Activated naive CD4-positive, alpha-beta T cell (primary cell): ENCODE data around the gene PHF20.
"Not testable (repeated sequence)": the region's sequence is repeated elsewhere in the genome, so short reads cannot be mapped to it uniquely, and the experiment has no call there.

Experiments used
- DNase-seq, 4 experiments: peaks; one replicate each; lab custom pipeline; 2025; lab: John Stamatoyannopoulos, UW

Gene PHF20

DNA sequence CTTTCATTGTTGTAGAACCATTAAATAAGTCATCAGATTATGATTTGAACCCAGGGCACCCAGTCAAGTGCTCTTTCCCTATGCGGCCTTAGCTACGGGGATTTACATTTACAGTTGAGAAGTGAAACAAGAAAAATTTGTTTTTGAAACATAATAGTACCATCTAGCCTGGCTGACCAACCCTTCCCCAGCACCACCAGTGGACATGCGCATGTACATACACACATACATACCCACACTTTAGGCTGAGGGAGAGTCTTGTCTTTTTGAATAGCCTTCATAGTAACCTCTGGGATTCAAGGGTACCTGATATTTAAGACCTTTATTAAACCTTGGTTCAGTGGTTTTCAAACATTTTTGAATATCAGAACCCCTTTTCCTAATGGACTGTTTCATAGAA, 148.7 kb downstream of the PHF20 start:
- no peak for DNase-seq

DNA sequence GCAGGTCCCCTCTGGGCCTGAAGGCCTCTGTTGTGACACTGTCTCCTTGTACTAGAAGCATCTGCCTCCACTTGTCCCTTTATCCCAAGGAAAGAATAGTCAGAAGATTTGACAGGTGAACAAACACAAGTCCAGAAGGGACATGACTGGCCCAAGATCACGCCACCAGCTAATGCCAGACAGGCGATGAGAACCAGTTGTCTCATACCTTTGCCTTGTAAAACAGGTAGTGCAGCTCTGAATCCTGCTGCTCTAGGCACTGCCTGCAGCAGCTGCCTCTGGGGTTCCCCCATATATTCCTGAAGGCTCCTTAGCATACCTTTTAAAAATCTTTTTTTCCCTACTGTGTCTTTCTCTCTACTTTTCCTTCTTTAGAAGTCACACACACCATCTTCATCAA, 157.5 kb downstream of the PHF20 start:
- no peak for DNase-seq

DNA sequence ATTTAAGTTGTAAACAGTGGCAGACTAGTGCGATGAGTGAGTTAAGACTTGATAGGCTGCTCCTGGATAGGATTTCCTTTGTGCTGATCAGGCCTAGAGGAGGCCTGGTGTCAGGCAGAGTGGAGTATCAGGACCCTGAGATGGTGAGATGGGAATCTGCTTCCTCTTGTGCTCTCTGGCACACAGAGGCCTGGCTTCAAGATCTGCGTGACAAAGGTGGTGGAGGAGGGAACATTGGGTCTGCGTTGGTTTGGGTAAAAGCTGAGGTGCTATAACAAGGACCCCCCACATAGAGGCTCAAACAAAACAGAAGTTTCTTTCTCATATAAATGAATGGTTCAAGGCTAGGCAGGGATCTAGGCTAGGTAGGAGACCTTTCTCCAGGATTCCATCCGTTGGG, 162.2 kb downstream of the PHF20 start:
- DNase-seq = no peak

DNA sequence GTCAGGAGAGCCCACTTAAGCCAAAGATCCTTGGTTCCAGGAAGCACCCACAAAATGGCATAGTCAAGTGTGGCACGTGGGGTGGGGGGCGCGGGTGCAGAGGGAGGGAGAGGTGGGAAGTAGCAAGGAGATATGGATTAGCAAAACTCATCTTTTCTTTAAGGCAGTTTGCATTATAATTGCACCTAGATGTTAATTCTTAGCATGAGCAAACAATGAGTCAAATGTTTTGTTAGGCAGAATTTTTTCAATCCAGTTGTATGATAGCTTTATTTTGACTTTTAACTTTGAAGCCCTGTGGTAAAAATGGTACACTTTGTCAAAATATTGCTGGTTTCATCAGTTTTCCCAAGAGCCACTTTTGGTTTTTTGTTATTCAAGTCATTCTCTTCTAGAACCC, 167.4 kb downstream of the PHF20 start:
- DNase-seq = no peak

DNA sequence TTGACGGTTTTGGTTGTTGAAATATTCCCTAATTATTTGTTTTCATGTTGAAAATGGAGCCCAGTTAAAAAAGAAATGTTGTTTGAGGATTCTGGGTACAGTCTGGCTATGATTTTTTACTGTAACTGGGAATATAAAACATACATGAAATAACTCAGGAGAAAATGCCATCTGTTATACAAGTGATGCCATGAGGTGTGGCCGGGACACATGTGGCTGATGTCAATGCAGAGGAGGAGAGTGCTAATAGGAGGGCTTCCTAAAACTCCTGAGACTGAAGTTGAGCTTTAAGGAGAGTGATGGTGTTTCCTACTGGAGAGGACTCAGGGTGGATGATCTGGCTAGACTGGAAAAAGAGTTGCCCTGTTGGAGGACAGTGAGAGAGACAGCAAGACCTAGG, 169.8 kb downstream of the PHF20 start:
- no peak for DNase-seq

DNA sequence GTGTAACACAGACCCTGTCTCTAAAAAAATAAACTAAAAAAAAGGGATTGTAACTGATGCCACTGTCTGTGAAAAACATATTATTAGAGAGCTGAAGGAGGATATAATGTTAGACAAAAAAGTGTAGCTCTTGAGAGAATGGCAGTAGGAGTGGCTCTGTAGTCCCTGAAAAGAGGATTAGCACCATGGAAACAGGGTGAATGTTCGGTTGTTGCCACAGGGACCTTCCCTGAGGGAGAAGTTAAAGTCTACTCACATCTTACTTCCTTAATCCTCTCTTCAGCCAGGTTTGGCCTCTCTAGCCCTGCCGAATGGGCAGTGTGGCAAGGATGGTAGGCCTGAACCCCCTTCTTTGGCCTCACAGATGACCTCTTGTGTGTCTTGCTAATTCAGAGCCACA, 170.4 kb downstream of the PHF20 start:
- no peak for DNase-seq

DNA sequence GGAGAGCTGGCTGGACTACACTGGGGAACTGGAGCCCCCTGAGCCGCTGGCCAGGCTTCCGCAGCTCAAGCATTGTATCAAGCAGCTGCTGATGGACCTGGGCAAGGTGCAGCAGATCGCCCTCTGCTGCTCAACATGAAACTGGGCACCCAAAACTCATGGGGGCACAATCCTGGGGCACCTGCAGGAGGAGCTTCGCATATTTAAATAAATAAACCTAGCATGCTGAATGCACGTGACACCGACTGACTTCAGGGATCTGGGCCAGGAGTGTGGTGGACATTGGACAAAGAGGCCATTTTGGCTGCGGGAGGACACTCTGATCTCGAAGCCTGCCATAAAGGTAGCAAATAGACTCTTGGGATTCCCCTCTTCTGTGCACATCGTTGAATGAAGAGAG, 175.7 kb downstream of the PHF20 start:
- no peak for DNase-seq

DNA sequence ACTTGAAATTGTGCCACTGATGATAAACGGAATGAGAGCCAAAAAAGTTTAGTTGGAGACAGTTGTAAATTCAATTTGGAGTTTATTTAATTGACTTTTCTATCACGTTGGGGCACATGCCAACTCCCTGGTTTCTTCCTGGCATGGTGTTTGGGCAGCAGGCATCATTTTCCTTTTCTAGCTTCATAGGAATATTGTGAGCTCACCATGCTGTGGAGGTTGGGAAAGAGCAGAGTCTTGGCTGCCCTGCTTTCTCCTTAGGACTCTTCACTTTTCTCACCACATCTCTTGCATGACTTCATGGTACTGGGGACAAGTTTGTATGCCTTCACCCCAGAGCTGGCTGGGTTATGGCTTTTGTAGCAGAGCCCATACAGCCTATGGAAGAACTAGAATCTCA, 176.1 kb downstream of the PHF20 start:
- no peak for DNase-seq

DNA sequence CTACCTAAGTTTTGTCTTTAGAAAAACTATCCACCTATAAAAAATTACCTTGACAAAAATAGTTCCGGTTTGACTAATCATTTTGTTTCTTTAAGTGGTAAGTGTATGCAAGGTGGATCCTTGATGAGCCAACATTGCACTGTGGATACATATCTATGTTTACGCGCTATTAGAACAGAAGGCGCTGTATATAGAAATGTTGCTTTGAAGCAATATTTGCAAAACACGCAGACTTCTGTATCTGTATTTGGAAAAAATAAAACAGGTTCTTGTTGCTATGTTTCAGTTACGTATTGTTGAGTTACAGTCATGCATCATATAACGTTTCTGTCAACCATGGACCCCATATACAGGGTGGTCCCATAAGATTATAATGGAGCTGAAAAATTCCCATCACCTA, 178.3 kb downstream of the PHF20 start:
- DNase-seq = no peak

DNA sequence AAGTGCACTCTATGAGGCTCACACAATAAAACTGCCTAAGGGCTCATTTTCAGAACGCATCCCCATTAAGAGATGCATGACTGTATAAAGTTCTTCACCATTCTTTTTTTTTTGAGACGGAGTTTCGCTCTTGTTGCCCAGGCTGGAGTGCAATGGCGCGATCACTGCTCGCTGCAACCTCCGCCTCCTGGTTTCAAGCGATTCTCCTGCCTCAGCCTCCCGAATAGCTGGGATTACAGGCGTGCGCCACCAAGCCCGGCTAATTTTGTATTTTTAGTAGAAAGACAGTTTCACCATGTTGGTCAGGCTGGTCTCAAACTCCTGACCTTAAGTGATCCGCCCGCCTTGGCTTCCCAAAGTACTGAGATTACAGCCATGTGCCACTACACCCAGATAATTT, 180.3 kb downstream of the PHF20 start:
- DNase-seq = not testable (repeated sequence)

DNA sequence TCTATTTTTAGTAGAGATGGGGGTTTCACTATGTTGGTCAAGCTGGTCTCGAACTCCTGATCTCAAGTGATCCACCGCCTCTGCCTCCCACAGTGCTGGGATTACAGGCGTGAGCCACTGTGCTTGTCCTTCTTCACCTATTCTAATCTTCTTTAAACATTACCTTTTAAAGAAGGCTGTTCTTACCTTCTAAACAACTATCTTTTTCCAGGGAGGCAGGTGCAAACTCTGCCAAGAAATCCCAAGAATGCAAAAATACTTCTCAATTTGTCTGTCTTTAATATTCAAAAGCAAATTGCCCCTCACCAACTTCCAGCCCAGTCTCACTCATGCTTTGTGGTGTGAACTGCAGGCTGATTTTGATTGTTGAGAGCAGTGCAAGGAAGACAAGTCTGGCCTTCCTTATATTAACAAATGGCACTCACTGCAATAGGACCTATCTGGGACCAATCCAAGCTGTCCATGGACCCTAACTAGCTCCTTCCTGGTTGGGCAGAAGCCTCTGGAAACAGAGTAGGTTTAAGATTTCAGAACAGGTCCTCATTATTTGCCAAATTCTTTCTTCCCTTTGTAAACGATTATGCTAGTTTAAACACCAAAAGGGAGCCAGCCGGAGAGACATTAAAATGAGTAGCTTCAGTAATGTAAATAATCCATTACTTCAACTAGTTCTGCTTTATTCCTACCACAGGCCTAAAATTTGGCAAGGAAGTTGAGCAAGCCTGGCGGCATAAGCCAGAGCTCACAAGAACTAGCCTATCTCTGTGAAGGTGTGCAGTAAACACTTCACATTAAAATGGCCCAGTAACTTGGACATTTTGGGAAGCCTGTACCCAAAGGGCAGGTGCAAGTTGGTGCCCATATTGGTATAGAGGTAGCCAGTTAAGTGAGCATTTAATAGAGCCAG, 180.9 kb downstream of the PHF20 start:
- no peak for DNase-seq

DNA sequence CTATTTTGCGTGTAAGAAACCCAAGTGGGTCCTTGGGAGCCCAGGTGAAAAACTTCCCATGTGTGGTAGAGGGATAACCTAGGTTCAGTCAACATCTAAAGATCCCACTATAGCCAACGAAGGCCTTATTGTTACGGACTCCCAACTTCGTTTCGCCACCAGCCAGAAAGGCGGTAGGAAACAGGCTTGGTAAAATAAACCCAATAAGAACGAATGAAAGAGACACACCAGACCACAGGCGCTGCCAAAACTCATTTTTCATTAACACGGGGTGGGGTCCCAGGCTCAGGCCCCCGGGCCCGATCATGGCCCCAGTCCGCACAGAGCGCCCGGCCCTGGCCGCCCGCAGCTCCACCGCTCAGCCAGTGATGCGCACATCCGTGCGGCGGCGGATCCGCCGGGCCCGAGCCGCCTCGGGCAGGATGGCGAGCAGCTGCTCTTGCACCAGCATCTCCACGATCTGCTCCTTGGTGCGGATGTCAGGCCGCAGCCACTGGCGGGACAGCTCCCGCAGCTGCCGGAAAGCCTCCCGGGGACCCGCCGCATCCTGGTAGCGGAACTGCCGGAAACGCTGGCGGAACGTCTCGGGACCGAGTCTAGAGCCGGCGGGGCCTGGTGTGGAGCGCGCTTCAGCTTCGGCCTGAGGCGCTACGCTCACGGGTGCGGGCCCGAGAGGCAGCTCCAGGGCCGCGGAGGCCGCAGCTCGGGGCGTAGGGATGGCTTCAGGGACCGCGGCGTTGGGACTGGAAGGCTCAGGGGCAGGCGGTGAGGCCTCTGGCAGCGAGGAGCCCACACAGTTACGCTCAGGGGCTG, 181.8 kb downstream of the PHF20 start:
- DNase-seq = peak; percentile 44 to 65 (median 58)

DNA sequence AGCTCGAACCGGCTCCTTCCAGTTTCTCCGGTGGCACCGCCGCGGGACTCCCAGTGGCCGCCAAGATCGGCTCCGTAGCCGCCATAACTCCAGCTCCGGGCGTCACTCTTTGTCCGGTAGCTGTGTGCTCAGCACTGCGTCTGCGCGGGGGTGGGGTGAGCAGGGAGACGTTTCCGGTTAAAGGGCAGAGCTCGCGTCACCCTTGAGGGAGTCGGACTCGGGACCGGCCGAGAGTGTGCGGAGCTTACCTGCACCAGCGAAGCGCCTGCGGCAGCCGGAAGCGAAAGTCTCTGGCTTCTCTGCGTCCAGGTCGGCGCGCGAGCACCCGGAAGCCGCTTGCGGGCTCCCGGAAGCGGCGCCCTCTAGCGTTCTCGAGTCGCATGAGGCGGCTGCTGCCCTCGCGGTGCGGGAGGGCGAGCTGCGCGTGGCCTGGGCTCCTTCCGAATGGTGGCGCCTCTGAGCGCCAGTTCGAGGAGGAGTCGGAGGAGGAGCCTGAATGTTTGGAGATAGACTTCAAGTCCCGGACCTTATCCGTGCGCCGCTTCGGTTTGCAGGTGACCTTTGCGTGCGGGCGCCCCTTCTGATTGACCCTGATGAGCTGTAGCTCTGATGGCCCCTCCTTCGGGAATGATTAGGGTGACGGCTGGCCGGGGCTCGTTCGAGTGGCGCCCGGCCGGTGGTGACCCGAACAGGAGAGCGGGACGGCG, 182.5 kb downstream of the PHF20 start, which contains the start of gene SCAND1:
Gene SCAND1 (minus strand): TSS at position 303 of the 707 bp plus-strand sequence. CDS start 218 bp downstream, at position 85.
- DNase-seq = peak; percentile 91 to 95 (median 92)

DNA sequence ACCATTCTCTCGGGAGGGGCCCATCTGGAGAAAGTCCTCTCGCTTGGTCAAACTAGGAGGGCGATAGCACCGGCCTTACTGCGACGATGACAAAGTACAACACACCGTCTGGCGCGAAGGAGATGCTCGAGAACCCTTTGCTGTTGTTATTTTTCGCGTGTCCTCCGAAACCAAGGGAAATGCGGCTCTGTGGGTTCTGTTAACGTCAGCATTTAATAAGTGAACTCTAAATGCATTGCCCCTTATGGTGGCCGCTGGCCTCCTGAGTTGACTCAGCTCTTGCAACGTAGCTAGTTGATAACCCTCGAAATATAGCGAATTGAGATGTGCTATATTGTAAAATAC, 183.1 kb downstream of the PHF20 start:
- no peak for DNase-seq

DNA sequence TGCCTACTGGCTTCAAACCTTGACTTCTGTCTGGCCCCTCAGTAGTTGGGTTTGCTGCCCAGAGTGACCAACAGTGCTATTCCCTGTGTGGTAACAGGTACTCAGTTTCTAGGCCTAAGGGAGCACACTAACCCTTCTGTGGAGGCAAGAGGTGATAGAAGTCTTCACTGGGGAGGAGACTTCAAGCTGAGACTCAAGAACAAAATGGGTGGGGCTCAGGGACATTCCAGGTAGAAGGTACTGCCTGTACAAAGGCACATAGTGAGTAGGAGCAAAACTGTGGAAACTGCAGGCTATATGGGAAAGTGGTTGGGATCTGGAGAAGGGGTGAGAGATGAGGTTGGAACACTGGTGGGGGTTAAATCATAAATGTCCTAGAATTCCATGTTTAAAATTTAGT, 184.8 kb downstream of the PHF20 start:
- no peak for DNase-seq

DNA sequence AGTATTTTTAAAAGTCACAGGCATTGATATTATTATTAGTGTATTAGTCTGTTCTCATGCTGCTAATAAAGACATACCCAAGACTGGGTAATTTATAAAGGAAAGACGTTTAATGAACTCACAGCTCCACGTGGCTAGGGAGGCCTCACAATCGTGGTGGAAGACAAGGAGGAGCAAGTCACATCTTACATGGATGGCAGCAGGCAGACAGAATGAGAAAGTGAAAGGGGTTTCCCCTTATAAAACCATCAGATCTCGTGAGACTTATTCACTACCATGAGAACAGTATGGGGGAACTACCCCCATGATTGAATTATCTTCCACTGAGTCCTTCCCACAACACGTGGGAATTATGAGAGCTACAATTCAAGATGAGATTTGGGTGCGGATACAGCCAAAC, 187.5 kb downstream of the PHF20 start:
- DNase-seq = not testable (repeated sequence)

DNA sequence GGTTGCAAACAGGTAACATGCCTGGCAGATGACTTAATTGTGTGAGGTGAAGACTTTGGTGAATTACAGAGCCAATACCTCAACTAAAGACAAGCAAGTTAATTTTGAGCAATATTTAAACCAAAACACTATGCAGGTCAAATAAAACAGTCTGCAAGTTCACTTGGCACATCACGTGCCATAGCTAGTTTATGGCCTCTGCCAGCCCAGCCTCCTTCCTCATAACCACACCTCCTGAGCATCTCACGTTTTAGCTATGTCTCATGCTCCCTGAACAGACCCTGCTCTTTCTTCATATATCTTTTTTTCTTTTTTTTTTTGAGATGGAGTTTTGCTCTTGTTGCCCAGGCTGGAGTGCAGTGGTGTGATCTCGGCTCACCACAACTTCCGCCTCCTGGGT, 192.1 kb downstream of the PHF20 start:
- no peak for DNase-seq

DNA sequence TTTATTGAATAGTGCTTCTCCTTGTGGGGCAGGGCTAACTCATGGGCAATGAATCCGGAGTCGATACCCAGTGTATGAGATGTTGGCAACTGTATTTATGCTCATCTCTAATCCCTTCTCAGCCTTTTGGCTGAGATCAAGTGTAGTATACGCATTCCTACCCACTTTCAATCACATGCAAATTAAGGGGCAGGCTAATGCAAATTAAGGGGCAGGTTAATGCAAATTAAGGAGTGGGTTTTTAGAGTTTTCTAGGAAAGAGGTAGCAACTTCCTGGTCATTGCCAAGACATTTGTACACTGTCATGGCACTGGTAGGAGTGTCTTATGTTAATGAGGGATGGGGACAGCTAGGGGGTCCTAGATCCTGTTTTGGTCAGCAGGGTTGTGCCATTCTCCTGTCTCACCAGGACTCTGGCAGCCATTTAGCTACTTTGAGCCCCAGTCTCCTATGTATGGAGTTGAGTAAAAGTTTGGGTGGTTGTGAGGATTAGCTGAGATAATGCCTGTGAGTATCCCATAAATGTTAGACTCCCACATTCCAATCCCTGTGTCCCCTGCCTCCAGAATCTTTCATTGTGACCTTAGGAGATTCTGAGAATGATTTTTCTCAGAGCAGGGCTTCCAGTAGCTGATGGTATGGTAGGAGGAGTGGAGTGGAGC, 196.3 kb downstream of the PHF20 start, which contains the start of gene CNBD2:
Gene CNBD2 (plus strand): TSS at position 612 of the 662 bp plus-strand sequence. CDS start 173 bp downstream, outside the sequence.
- DNase-seq = no peak

DNA sequence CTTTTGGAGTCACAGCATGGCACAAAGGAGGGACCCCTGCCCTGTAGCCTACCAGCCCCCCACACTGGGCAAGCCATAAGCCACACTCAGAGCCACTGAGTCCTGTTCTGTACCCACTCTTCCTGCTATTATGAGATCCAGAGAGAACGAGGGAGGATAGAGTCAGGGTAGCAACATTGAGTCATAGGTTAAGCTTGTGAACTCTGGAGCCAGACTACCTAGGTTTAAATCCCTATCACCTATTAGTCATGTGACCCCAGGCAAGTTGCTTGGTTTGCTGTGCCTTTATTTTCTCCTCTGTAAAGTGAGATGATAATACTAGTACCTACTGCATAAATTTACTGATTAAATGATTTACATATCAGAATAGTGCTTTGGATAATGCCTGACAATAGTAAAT, 197.1 kb downstream of the PHF20 start:
- DNase-seq = no peak

DNA sequence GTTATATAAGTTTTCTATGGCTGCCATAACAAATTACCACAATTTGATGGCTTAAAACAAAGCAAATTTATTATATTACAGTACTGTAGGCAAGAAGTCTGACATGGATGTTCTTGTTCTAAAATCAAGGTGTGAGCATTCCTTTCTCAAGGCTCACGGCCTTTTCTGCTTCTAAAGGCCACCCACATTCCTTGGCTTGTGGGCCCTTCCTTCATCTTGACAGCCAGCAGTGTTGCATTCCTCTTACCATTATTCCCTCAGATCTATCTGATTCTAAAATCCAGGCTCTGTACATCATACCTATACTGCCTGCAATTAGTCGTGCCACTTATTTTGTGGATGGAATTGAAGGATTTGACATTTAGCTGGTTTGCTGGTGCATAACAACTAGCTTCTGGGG, 200.2 kb downstream of the PHF20 start:
- no peak for DNase-seq

DNA sequence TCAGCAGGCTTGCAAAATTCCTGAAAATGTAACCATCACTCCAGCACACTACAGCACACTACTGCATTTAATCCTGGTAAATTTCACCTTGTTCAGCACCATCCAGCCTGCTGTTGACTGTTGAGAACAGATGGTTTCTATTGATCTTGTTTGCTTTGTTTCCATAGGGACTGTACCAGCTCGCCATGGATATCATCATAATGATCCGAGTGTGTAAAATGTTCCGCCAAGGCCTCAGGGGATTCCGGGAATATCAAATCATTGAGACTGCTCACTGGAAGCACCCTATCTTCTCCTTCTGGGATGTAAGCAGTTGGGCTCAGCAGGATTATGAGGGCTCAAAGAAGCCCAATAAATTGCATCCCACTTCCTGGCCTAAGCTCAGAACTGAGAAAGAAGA, 200.6 kb downstream of the PHF20 start:
- no peak for DNase-seq

DNA sequence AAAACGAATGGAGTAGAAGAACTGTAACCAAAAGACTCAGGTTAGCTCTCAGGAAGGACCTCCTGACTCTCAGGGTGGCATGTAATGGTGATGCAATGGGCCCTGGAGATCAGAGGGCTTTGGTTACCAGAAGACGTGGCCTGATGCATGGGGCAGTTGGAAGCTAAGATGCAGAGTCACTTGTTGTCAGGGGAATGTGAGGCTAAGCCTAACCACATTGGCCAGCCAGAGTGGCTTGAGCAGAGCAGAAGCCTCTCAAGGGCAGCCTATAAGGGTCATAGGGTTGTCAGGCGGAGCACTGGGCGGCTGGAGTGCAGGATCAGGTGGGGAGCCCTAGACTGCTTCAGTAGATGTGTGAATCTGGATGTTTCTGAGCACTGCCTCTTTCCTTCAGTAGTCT, 202.4 kb downstream of the PHF20 start:
- no peak for DNase-seq
